NCI-H2196 (cell line): Measurements from ENCODE around the gene SH2D7.

Experiments used
- DNase-seq: peaks from one replicate; lab custom pipeline; 2025; ENCODE audit not compliant: unreplicated experiment; lab: John Stamatoyannopoulos, UW

The SH2D7 gene

DNA sequence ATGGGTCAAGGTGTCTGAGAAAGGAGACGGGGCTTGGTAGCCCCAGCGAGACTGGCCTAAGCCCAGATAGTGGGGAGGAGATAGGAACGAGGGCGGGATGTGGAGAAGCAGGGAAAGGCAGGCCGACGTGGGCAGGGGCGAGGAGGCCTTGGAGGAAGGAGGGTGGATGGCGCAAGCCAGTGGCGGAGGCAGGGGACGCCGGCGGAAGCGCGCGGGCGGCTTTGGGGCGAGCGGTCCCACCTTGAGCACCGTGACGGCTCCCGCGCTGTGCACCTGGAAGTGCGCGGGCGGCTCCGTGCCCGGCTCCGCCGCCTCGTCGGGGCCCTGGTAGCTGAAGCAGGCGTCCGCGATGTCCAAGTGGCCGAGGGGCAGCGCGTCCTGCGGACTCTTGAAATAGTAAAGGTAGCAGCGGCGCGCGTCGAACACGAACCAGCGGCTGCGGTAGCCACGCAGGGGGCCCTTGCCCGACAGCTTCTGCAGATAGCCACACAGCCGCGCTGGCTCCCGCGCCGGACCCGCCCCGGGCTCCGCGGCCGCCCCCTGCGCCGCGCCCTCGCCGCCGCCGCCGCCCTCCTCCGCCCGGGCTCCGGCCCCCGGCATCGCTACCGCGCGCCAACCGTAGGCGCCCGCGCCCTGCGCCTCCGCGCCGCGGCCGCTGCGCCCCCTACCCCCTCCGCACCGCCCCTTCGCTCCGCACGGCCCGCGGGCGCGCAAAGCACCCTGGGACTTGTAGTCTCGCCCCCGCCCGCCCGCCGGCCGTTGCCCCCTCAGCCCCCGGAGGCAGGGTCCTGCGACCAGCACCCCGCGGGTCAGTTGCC is 15.1 kb upstream of the SH2D7 start, which contains the start of gene TBC1D2B:
TBC1D2B (minus strand) TSS at position 659 of the 818 bp plus-strand sequence; CDS start at position 600, 59 bp downstream.
- DNase-seq, result peak; percentile 33

DNA sequence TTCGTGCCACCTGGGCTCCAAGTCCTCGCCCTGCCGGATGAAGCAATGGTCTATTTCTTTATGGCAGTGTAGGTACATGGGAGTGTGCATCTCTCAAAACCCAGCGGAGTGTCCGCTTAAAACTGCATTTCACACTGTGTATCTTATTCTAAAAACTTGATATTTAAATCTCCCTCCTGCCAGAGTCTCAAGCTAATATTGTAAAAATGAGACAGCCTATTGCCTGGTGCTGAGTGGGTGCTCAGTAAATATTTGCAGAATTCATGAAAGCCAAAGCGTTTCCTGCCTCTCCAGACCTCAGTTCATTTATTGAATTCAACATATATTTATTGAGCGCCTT is 14.5 kb upstream of the SH2D7 start:
- DNase-seq, result no peak

DNA sequence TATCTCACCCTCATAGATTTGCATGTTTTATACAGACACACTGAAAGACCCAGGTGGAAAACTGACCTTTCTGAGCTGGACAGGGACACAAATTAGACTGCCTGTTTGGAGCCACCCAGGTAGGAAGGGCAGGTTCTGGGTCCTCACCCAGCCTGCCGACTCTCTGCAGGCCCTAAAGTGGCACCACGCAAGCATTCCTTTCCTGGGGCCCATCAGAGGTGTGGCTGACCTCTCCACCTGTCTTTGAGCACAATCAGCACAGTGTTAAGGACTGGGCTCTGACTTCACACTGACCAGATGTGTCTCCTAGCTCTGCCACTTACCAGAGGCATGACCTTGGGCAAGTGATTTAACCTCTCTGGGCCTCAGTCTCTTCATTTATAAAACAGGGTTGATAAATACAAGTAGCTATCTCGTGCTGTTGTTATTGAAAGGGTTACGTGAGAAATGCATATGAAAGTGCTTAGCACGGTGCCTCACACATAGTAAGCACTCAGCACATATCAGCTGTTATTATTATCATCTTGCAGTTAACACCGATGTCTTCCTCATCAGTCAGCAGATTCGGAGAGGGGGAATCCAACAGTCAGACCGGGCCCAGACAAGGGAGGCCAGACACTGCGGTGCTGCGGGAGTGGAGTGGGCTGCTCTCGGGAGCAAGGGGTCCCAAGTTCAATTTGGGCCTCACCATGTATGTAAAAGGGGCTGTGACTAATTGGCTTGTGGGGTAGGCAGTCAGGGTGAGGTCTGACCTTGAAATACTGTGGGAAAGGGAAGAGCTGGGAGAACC is 12.9 kb upstream of the SH2D7 start:
- DNase-seq, result no peak

DNA sequence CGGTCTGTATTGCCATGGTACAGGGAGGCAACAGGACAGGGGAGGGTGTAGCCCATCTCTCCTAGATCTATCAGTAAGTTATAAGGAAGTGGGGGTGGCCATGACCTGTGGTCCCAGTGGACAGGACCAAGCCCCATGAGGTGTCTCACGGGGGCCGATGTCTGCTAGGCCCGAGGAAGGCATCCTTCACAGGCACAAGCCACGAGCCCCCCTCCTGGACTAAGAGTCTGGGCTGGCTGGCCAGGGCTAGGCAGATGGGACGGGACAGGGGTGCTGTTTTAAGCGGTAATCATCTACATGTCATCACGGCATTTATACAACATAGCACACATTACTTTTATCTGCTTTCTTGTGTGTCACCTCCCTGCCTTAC is 12.3 kb upstream of the SH2D7 start:
- no peak for DNase-seq

DNA sequence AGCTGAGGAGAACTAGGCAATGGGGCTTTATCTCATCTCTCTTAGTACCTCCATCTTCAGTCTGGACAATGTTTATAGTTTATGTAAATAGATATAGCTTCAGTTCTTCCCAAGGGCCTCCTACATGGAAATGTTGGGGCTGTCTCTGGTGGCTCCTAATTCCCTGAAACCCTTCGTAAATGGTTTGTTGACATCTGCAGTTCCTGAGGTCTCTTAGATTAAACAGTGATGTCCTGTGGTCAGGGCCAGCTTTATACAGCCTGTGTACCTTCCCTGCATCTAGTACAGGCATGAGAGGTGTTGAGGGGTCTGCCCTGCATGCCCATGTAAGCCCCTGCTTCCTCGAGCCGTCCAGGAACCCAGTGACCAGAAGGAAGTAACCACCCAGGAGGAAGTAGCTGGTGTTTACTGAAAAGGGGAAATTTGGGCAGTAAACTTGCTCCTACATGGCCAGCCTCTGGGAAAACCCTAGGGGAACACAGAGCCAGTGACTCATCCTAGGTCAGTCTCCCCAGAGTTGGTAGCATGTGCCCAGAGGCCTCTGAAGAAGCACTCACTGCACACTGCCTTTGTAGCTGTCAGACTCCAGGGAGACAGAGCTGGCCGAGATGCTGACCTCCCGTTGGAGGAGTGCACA is 10.1 kb upstream of the SH2D7 start:
- no peak for DNase-seq

DNA sequence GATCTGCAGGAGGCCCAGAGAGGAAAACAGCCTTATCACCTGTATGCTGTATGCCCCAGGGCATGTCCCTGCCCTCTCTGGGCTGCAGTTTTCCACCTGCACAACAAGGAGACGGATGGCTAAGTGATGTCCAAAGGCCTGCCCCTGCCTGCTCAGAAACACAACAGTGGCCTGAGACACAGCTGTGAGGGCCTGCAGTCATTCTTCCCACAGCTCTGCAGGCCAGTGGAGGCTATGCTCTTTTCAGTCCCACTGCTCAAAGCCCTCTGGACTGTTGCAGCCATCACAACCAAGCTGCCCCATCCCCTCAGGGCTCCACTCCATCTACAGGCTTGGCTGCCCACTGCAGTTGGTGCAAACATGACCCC is 9.6 kb upstream of the SH2D7 start:
- no peak for DNase-seq

DNA sequence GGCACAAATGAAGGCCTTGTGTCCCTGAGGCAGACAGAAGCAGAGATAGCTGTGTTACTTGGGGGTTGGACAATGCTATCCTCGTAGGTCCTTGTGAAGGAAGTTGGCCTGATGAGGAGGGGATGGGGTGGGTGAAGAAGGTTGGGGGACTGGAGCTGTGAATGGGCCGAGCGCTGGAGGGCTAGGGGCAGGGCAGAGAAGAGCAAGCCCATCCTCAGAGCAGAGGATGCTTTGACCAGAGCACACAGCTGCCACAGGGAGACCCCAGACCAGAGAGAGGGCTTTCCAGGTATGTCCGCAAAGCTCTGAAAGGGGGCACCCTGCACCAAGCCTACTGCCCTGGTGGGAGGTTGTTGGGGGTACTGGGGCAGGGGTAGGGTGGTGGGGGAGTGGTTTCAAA is 9.2 kb upstream of the SH2D7 start:
- no peak for DNase-seq

DNA sequence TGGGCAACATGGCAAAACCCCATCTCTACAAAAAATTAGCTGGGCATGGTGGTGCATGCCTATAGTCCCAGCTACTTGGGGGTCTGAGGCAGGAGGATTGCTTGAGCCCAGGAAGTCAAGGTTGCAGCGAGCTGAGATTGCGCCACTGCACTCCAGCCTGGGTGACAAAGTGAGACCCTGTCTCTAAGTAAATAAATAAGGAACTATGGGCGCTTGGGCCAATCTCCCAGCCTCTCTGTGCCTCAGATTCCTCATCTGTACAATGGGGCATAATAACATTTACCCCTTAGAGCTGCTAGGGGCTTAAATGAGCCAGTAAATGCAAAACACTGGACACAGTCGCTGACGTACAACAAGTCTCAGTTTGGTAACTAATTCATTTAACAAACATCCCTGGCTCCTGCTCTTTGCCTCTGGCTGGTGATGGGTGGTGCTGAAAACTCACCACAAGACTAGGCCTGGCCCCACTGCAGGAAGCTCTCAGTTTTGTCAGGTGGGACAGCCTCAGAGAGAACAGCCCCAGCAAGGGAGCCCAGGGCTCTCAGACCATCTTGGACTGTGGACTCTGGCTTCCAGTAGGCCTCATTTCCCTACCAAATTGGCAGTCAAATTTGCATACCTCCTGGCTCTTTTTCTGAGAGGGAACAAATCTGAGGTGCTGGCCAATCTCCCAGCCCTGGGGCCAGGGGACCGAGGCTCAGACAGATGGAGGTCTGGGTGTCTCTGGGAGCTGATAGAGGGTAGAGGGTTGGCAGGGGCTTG is 8.5 kb upstream of the SH2D7 start:
- DNase-seq, result no peak

DNA sequence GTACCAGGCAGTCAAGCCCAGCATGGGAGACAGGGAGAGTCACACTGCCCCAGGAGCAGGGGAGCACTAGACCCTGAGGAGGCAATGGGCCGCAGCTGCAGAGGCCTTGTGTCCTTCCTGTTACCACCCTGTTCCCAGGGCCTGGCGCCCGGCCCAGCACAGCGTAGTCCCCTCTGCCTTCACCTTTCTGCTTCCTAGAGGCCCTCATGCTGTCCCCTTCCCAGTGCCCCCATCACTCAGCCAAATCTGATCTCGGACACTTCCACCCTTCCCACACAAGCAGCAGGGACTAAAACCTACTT is 8.0 kb upstream of the SH2D7 start:
- DNase-seq, result no peak

DNA sequence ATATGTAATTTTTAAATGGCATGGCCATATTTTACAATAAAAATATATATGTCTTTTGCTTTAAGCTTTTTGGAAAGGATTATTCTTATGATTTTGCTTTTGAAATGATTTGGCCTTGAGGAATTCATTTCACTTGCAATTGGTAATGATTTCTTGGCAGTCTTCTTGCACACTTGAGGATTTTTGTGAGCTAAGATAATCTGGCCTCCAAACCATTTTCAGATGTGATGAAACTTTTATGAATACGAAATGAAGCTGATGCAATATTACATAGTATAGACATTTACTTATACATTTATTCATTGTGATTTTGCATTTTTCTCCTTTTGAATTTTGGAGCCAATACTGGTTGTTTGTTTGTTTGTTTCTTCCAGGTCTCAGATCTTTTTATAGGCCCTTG is 6.4 kb upstream of the SH2D7 start:
- DNase-seq, result no peak

DNA sequence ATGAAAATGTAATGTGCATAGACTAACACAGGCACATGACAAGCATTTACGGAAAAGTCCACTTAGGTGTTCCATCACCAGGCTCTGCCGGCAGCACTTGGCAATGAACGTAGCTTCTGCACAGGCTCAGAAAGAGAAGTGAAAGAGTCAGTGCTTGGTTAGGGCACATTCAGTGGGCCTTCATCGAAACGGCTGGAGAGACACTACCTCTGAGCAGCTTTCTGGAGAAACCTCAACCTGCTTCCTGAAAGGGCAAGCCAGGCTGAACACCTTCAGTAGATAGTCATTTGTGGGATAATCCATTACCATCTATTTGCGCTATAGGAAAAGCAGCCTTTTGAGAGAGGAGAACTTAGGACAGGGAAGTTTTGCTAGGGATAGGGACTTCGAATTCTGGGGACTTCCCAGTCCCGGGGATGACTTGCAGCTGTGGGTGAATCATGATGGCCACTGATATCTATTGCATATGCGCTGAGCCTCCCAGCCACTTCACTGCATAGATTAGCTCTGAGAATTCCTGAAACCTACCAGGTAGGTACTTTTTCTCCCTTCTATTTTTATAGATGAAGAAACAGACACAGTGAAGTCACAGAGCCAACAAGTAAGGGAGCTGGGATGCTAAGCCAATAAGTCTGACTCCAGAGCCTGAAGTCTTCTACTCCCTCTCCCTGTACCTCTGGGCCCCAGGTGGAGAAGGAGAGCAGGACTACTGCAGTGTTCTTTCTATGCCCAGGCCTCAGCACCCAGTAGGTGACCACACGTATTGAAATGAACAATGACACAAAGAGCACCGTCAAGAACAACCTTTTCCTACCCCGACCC is 4.2 kb upstream of the SH2D7 start:
- no peak for DNase-seq

DNA sequence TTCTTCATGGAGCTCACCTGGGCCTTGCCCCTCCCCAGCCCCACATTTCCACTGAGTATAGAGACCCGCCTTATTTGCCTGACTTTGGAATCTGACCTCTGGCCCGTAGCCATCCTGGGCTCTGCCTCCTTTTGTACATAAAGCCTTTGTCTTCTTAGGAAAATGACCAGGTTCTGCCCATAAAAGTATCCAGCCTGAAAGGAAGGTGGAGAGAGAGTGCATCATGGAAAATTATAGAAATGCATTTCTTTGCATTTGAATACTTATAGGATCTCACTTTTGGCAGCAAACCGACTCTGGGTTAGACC is 3.6 kb upstream of the SH2D7 start:
- no peak for DNase-seq

DNA sequence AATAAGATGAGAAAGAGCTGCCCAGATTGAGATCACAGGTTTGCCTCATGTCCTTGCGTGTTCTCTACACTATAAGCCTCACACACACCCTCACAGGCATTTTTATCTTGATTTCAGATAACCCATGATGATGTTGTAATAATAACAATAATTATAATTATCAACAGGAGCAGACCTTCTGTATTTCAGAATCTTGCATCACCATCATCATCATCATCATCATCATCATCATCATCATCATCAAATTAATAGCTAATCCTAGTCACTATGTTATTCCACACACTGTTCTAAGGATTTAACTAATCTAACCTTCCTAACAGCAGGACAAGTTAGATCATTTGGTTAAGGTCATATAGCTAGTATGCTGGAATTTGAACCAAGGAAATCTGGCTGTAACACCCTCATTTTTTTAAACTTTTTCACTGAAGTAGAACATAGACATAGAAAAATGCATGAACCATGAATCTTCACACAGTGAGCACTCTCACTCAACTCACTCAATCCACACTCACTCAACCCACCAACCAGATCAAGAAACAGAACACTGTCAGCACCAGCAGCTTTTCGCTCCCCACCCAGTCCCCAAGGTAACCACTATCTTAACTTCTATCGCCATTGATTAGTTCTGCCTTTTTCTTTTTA is 1.8 kb upstream of the SH2D7 start:
- DNase-seq, result no peak

DNA sequence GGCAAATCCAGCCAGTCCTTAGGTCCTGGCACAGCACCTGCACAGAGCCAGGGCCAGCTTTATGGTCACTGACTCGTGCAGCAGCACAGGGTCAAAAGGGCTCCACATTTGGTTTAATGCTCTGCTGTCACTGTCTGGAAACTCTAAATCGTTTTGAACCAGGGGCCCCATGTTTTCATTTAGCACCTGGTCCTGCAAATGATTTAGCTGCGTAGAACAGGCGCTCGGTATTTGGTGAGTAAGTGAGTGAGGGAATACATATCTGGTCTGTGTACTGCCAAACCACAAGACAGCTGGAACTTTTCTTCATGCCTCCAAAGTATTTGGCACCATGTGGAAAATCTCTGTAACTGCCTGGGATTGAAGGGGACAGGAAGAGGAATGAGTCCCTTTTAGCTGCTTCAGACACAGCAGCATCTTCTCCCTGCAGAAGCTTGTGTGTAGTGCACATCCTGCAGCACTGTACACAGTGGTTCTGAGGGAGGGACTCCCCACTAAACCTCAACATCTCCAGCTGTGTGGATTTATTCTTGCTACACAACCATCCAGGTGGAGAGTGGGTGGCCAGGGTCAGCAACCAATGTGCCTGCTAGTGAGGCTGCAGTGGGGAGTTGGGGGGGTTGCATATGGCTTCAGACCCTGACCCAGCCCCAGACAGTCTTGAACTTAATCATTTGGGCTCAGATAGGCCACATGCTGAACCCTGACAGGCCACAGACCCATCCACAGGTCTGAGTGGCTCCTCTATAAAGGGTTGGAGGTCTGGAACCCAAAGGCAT is 1.1 kb downstream of the SH2D7 start:
- DNase-seq, result no peak

DNA sequence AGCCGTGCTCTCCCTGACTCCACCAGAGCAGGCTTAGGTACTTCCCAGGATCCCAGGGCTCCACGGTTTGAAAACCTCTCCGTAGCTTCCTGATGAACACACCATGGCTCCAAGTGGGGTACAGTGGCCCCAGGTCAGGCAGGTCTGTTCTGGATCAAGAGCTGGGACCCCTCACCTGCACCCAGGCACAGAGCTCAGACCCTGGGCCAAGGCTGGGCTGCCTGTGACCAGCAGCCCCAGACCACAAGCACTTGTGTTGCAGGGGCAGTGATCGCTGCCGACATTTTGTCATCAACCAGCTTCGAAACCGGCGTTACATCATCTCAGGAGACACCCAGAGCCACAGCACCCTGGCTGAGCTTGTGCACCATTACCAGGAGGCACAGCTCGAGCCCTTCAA is 5.3 kb downstream of the SH2D7 start:
- no peak for DNase-seq

DNA sequence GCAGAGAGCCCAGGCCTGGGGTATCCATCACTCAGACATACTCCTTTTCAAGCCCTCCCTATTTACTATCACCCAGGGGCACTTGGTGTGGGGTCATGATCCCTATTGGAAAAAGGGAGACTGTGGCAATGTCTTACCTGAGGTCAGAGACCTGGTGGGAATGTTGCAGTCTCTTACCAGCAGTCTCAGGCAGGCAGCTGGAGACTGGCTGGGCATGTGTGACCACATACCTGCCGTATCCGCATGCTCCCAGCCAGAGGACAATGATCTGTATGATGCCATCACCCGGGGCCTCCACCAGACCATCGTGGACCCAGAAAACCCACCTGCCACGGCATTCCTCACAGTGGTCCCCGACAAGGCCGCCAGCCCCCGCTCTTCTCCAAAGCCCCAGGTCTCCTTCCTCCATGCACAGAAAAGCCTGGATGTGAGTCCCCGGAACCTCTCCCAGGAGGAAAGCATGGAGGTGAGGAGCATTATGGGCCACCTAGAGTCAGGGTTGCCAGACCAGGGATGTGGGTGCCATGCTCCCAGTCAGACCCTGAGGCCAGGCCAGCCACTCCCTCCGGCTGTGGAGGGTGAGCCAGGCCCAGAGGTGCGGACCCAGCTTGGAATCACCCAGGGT is 5.9 kb downstream of the SH2D7 start:
- DNase-seq, result no peak

DNA sequence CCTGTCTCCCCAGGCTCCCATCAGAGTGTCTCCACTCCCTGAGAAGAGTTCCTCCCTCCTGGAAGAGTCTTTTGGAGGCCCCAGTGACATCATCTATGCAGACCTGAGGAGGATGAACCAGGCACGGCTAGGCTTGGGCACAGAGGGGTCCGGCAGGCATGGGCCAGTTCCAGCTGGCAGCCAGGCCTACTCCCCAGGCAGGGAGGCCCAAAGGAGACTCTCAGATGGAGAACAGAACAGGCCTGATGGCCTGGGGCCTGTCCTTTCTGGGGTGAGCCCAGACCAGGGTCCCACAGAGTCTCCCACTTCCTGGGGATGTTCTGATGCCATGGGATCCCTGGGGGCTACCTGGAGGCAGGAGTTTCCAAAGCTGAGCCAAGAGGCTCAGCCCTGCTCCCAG is 8.5 kb downstream of the SH2D7 start:
- DNase-seq, result no peak

DNA sequence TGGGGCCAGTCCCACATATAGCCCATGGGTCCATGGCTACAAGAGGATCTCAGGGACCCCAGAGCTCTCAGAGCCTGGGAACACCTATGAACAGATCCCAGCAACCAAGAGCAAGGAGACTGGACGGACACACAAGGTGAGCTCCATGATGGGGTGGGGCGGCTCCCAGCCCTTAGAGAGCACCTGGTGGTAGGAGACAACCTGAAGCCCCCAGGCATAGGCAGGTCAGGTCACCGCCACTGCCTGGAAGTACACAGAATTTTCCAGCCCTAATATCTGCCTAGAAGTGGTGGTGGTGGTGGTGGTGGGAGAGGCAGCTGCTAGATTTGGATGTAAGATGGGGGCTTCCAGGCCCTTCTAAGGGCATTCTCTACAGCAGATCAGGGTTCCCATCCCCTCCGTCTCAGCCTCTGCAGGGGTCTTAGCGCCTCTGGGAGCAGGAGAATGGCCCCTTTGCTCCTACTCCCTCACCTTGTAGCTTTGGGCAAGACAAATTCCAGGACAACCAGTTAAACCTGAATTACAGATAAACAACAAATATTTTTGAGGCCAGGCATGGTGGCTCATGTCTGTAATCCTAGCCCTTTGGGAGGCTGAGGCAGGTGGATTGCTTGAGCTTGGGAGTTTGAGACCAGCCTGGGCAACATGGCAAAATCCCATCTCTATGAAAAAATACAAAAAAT is 9.2 kb downstream of the SH2D7 start:
- no peak for DNase-seq

DNA sequence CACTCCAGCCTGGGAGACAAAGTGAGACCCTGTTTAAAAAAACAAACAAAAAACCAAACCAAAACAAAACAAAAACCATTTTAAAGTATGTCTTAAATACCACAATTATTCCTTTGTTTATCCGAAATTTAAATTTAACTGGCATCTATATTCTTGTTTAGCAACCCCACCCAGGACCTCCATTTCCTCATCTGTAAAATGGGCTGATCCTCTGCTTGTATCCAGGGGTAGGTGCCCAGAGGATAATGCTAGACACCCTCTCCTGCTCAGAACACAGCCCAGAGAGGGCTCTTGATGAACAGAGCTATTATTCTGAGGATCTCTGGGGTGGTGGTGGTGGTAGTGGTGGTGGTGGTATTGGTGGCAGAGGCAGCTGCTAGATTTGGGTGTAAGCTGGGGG is 9.8 kb downstream of the SH2D7 start:
- no peak for DNase-seq
